ENCODE measurements around the gene FAIM2.
A peak's percentile ranks its signal among the peaks of the same experiment; 100 is the strongest.

FAIM2 gene

GRCh38 chr12:49903700-49904423 is at the start of gene FAIM2:
FAIM2 (minus strand) TSS chr12:49903900; CDS start chr12:49903792, 108 bp downstream.
- DNase-seq = peak; percentile 27

- no peak for DNase-seq
These were observed 49.5 kb upstream of the FAIM2 start for GRCh38 chr12:49953151-49953550.

- no peak for DNase-seq
These were observed 48.8 kb upstream of the FAIM2 start for GRCh38 chr12:49952391-49953055.

- DNase-seq = no peak
These were observed 47.9 kb upstream of the FAIM2 start for GRCh38 chr12:49951411-49952240.

GRCh38 chr12:49950273-49951251 is 46.9 kb upstream of the FAIM2 start, which contains the start of gene AQP2:
AQP2 (plus strand) TSS chr12:49950737; CDS start chr12:49950831, 94 bp downstream.
- DNase-seq = no peak

- DNase-seq = no peak
These were observed 46.2 kb upstream of the FAIM2 start for GRCh38 chr12:49949866-49950265.

- no peak for DNase-seq
These were observed 45.5 kb upstream of the FAIM2 start for GRCh38 chr12:49948866-49949845.

- DNase-seq = no peak
These were observed 44.0 kb upstream of the FAIM2 start for GRCh38 chr12:49947593-49948226.

- DNase-seq = no peak
These were observed 42.8 kb upstream of the FAIM2 start for GRCh38 chr12:49946497-49946896.

- DNase-seq = no peak
These were observed 42.4 kb upstream of the FAIM2 start for GRCh38 chr12:49946086-49946485.

GRCh38 chr12:49945394-49946080 is 41.8 kb upstream of the FAIM2 start:
- DNase-seq = peak; percentile 83

- no peak for DNase-seq
These were observed 41.0 kb upstream of the FAIM2 start for GRCh38 chr12:49944718-49945117.

GRCh38 chr12:49944046-49944445 is 40.3 kb upstream of the FAIM2 start:
- no peak for DNase-seq

GRCh38 chr12:49943625-49943960 is 39.9 kb upstream of the FAIM2 start:
- no peak for DNase-seq

- no peak for DNase-seq
These were observed 39.4 kb upstream of the FAIM2 start for GRCh38 chr12:49942921-49943624.

GRCh38 chr12:49942512-49942893 is 38.8 kb upstream of the FAIM2 start:
- DNase-seq = no peak

GRCh38 chr12:49941556-49942511 is 38.1 kb upstream of the FAIM2 start:
- no peak for DNase-seq

GRCh38 chr12:49939707-49940106 is 36.0 kb upstream of the FAIM2 start:
- no peak for DNase-seq
